B cell (primary cell): Measurements from ENCODE around the gene SNTB2. TPM values are rescaled to one million over a fixed set of nuclear protein-coding genes. Genes with fewer than 3 reads are reported as not detected.

Source experiments
- ATAC-seq: fragments of 200-7000 bp; cut with Tn5 transposase; one replicate; pipeline ENCODE4 v1.10.0; 2021; ENCODE audit warnings: low read depth, mild to moderate bottlenecking, moderate number of reproducible peaks, moderate library complexity
- CTCF ChIA-PET: fragments of 350-600 bp; sonication (Branson Sonifier 250); formaldehyde crosslinking; loops from one replicate; lab custom pipeline; 2021; ENCODE audit warnings: antibody characterized with exemption, inconsistent platforms; lab: Charles Lee
- POLR2A ChIA-PET: fragments of 350-600 bp; sonication (Branson Sonifier 250); formaldehyde crosslinking; loops from one replicate; lab custom pipeline; 2021; ENCODE audit warnings: antibody characterized with exemption; lab: Charles Lee
- DNase-seq: peaks from one replicate; pipeline ENCODE4 v3.0.0; 2013
- H2AFZ ChIP-seq: 2 replicates; pipeline ENCODE4 v1.6.1; 2012; ENCODE audit warnings: mild to moderate bottlenecking, low read depth, low read length; ENCODE audit not compliant: insufficient read depth, poor library complexity, severe bottlenecking
- H3K27ac ChIP-seq, 2 donors: 1 replicate in 1 of 2; 2 replicates in 1 of 2; pipeline ENCODE4 v1.5.1; 2012 to 2013; ENCODE audit warnings: low read length in 2 of 2, mild to moderate bottlenecking in 2 of 2, moderate library complexity in 1 of 2
- H3K27me3 ChIP-seq, 4 experiments: fragments of 200-600 bp in 1 of 4; sonication (generic) in 1 of 4; replicated peaks in 1 of 4; 1 replicate in 2 of 4; 2 replicates in 2 of 4; pipeline versions ENCODE4 v1.6.1 to v1.7.0; 2013 to 2016; ENCODE audit warnings: low read length in 3 of 4, mild to moderate bottlenecking in 2 of 4, mixed read lengths in 1 of 4, moderate library complexity in 1 of 4; ENCODE audit not compliant: insufficient read depth in 4 of 4, control insufficient read depth in 3 of 4; ENCODE audit errors: control extremely low read depth in 1 of 4
- H3K36me3 ChIP-seq, 2 experiments: replicated peaks in 1 of 2; 1 replicate in 1 of 2; 2 replicates in 1 of 2; pipeline versions ENCODE4 v1.6.1 to v1.7.1; 2013; ENCODE audit warnings: low read length in 1 of 2; ENCODE audit not compliant: insufficient read depth in 2 of 2, control insufficient read depth in 1 of 2; ENCODE audit errors: control extremely low read depth in 1 of 2, extremely low read depth in 1 of 2
- H3K4me1 ChIP-seq, 2 donors: fragments of 200-600 bp in 1 of 2; sonication (generic) in 1 of 2; 1 replicate in 1 of 2; 2 replicates in 1 of 2; pipeline versions ENCODE4 v1.5.1 to v1.6.1; 2013 to 2017; ENCODE audit warnings: low read length in 2 of 2; ENCODE audit not compliant: control insufficient read depth in 2 of 2, insufficient read depth in 2 of 2
- H3K4me2 ChIP-seq: replicated peaks from 2 replicates; pipeline ENCODE3; 2012; ENCODE audit warnings: mild to moderate bottlenecking, low read depth, low read length; ENCODE audit not compliant: poor library complexity, severe bottlenecking
- H3K4me3 ChIP-seq, 5 experiments: fragments of 200-600 bp in 1 of 5; sonication (generic) in 1 of 5; 1 replicate in 3 of 5; 2 replicates in 2 of 5; pipeline versions ENCODE4 v1.5.1 to v1.7.0; 2011 to 2016; ENCODE audit warnings: low read length in 4 of 5, mild to moderate bottlenecking in 4 of 5, low read depth in 2 of 5, control low read depth in 1 of 5, moderate library complexity in 1 of 5; ENCODE audit not compliant: insufficient read depth in 1 of 5; ENCODE audit errors: control extremely low read depth in 1 of 5, extremely low read depth in 1 of 5
- H3K79me2 ChIP-seq: fragments of 200-600 bp; sonication (generic); one replicate; pipeline ENCODE4 v1.6.0; 2016; ENCODE audit warnings: low read length; ENCODE audit not compliant: control insufficient read depth, insufficient read depth
- H3K9ac ChIP-seq: fragments of 200-600 bp; sonication (generic); 2 replicates; pipeline ENCODE4 v1.6.1; 2017; ENCODE audit warnings: mild to moderate bottlenecking, low read length, moderate library complexity
- H3K9me3 ChIP-seq, 3 donors: one replicate each; pipeline versions ENCODE4 v1.6.1 to v1.7.1; 2013; ENCODE audit warnings: low read length in 2 of 3; ENCODE audit not compliant: control insufficient read depth in 2 of 3, insufficient read depth in 1 of 3; ENCODE audit errors: control extremely low read depth in 1 of 3
- H4K20me1 ChIP-seq: 2 replicates; pipeline ENCODE4 v1.6.0; 2012; ENCODE audit warnings: mild to moderate bottlenecking, low read length; ENCODE audit not compliant: insufficient read depth, control insufficient read depth, poor library complexity, severe bottlenecking
- H3K27ac Mint-ChIP-seq: one replicate; pipeline ENCODE4 v1.8.0; 2021; ENCODE audit warnings: mixed read lengths
- H3K27me3 Mint-ChIP-seq: one replicate; pipeline ENCODE4 v1.8.0; 2021; ENCODE audit warnings: mixed read lengths
- H3K4me1 Mint-ChIP-seq: one replicate; pipeline ENCODE4 v1.8.0; 2021; ENCODE audit warnings: mixed read lengths
- H3K4me3 Mint-ChIP-seq: one replicate; pipeline ENCODE4 v1.8.0; 2021; ENCODE audit warnings: mixed read lengths
- H3K9me3 Mint-ChIP-seq: one replicate; pipeline ENCODE4 v1.8.0; 2022; ENCODE audit warnings: mixed read lengths; ENCODE audit not compliant: insufficient read depth
- CTCF ChIP-seq: fragments of 200-600 bp; IDR thresholded peaks from one replicate; pipeline ENCODE4 v1.8.0; 2022; ENCODE audit warnings: antibody characterized with exemption, mild to moderate bottlenecking
- EZH2 ChIP-seq: IDR thresholded peaks from 2 replicates; pipeline ENCODE4 v1.6.1; 2012; ENCODE audit warnings: borderline replicate concordance, low read depth, mild to moderate bottlenecking, moderate library complexity, low read length; ENCODE audit not compliant: insufficient read depth, poor library complexity, severe bottlenecking
- WGBS: methylation state at CpG from one replicate; pipeline ENCODE4 v1.1.5; 2013; ENCODE audit warnings: missing lambda C conversion rate; ENCODE audit not compliant: insufficient coverage; 5-methylcytosine and 5-hydroxymethylcytosine counted together
- intact Hi-C: fragments of 100-400 bp; cut with micrococcal nuclease; formaldehyde crosslinking; loops from one replicate; pipeline ENCODE4 v1.10.0; 2022
- polyA plus RNA-seq: library from polyadenylated mRNA; depleted of rRNA; stranded (reverse); fragments of >200 nt; gene quantifications from 2 replicates; pipeline ENCODE4 v1.2.3, GENCODE V29; 2012
- total RNA-seq, 2 donors: library from RNA; stranded (reverse); fragments of 120-200 nt in 1 of 2; gene quantifications; 1 replicate in 1 of 2; 2 replicates in 1 of 2; pipeline versions ENCODE4 v1.2.3 to v1.2.4, GENCODE V29; 2013 to 2022

SNTB2 gene
- total and polyA plus RNA-seq, 2 donors (not counting 1 experiment from before 2014, with no cell fraction given): 3.8 to 16.2 TPM

- peak overlapping the region; percentile 98 for H2AFZ ChIP-seq
- DNase-seq: no peak
- POLR2A ChIA-PET: interaction anchor here (2.5 kb wide), 1 partner anchor 9 kb away, joined by 11 read pairs; the partner anchor contains the start of genes COG8 and NIP7
Observed at GRCh38 chr16:69329369-69330285, 142.7 kb downstream of the SNTB2 start.

More at GRCh38 chr16:69329369-69330285, 142.7 kb downstream of the SNTB2 start:
- WGBS: 11% methylated on average over 77 of the region's 77 CpGs
- Histone ChIP-seq H3K4me1 (peaks cover 15 to 32% of the 10 kb centered on the region in 2 donors), H4K20me1 (peaks cover 31% of the 10 kb centered on the region), H3K9ac (peak overlapping the region; percentile 78), H3K27me3 (no peaks in the 10 kb centered on the region), H3K9me3 (no peaks in the 10 kb centered on the region), H3K4me3 (peak overlapping the region in 4 of 5 experiments; percentile 64 to 88 (median 74)), H3K27ac (peak overlapping the region in 1 of 2 donors; percentile 88), H3K79me2 (peaks cover 74% of the 10 kb centered on the region), H3K4me2 (peak overlapping the region; percentile 83), H3K36me3 (peaks cover 1 to 50% of the 10 kb centered on the region in 2 experiments)
- Mint-ChIP-seq H3K27ac (peak overlapping the region; percentile 72), H3K4me1 (peaks cover 39% of the 10 kb centered on the region), H3K4me3 (peak overlapping the region; percentile 76), H3K27me3 (no peaks in the 10 kb centered on the region), H3K9me3 (no peaks in the 10 kb centered on the region)
- intact Hi-C loops: loop anchor here (1.0 to 2.0 kb wide), 5 partner anchors 10 to 235 kb away; partner anchors contain the start of genes COG8, CYB5B, NFAT5 and NIP7
- TF ChIP-seq EZH2: no peak
- TF ChIP-seq CTCF: no peak
- CTCF ChIA-PET: interaction anchor here (0.8 to 1.7 kb wide), 6 partner anchors 9 to 809 kb away, joined by 3 to 7 read pairs (median 4); partner anchors contain the start of genes COG8 and NIP7
- ATAC-seq: peak; percentile 21
